Measurements from ENCODE around the gene EGFL6. TPM values are rescaled to one million over a fixed set of nuclear protein-coding genes. Genes with fewer than 3 reads are reported as not detected.

The EGFL6 gene
- total and polyA plus RNA-seq, 2 of the 4 experiments (the other 2 are of a cell fraction), result not detected

DNA sequence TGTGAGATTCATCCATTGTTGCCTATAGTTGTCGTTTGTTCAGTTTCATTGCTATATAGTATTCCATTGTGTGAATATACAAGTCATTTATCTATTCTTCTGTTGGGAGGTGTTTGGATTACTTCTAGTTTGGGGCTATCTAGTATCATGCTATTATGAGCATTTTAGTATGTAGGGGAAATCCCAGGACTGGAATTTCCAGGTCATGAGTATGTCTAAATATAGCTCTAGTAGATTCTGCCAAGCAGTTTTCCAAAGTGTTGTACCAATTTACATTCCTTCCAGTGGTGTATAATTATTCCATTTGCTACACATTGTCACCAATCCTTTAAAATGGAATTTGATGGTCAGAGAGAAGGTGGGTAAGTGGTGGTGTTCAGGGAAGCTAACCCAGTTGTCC, 30.1 kb downstream of the EGFL6 start:
- no peak overlapping the region for H2BK120ac ChIP-seq (ENCODE audit: low read depth, low read length)
- no peak overlapping the region for H4K91ac ChIP-seq (ENCODE audit: insufficient read depth, low read depth, low read length)
- DNase-seq, result no peak
- no peak overlapping the region for H2AK9ac ChIP-seq (replicated peaks; ENCODE audit: low read depth, low read length, poor library complexity)
- H2AK5ac ChIP-seq (ENCODE audit: low read depth, low read length), result no peak overlapping the region
- H3K56ac ChIP-seq (ENCODE audit: extremely low read depth, insufficient read depth, low read length), result no peak overlapping the region
- no peak overlapping the region for H2BK5ac ChIP-seq (ENCODE audit: low read depth, low read length, poor library complexity, severe bottlenecking)
- H3K23ac ChIP-seq (ENCODE audit: low read depth, low read length), result no peak overlapping the region
- H3K4ac ChIP-seq (ENCODE audit: low read depth, low read length), result no peak overlapping the region
- H3K36me3 ChIP-seq (ENCODE audit: control insufficient read depth, insufficient read depth, low read length), result no peaks in the 10 kb centered on the region
- H3K4me2 ChIP-seq (ENCODE audit: low read depth, low read length), result no peak overlapping the region
- no peak overlapping the region for H3K27ac ChIP-seq (ENCODE audit: insufficient read depth, low read length)
- H3K4me3 ChIP-seq (ENCODE audit: insufficient read depth, low read depth, low read length), result no peak overlapping the region
- H3K79me1 ChIP-seq (ENCODE audit: low read depth in 1 of 2, low read length in 2 of 2), result no peaks in the 10 kb centered on the region
- no peaks in the 10 kb centered on the region for H3K9me3 ChIP-seq (ENCODE audit: control insufficient read depth, insufficient read depth, low read length)
- TF ChIP-seq NFE2L2 (IDR thresholded peaks at IDR 0.05; ENCODE audit: low read depth, low read length), result no peak
- TF ChIP-seq MAFK (IDR thresholded peaks at IDR 0.05; ENCODE audit: low read depth, low read length), result no peak
- no peak for TF ChIP-seq CEBPB (IDR thresholded peaks at IDR 0.05; ENCODE audit: low read depth, low read length)
- TF ChIP-seq, protein P1, sequence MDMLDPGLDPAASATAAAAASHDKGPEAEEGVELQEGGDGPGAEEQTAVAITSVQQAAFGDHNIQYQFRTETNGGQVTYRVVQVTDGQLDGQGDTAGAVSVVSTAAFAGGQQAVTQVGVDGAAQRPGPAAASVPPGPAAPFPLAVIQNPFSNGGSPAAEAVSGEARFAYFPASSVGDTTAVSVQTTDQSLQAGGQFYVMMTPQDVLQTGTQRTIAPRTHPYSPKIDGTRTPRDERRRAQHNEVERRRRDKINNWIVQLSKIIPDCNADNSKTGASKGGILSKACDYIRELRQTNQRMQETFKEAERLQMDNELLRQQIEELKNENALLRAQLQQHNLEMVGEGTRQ (IDR thresholded peaks at IDR 0.05; ENCODE audit: low read depth, low read length), result no peak
- TF ChIP-seq RAD21 (IDR thresholded peaks at IDR 0.05; ENCODE audit: low read length), result no peak
- no peak for TF ChIP-seq CHD1 (IDR thresholded peaks at IDR 0.05; ENCODE audit: low read depth, low read length)
- TF ChIP-seq, protein P2, sequence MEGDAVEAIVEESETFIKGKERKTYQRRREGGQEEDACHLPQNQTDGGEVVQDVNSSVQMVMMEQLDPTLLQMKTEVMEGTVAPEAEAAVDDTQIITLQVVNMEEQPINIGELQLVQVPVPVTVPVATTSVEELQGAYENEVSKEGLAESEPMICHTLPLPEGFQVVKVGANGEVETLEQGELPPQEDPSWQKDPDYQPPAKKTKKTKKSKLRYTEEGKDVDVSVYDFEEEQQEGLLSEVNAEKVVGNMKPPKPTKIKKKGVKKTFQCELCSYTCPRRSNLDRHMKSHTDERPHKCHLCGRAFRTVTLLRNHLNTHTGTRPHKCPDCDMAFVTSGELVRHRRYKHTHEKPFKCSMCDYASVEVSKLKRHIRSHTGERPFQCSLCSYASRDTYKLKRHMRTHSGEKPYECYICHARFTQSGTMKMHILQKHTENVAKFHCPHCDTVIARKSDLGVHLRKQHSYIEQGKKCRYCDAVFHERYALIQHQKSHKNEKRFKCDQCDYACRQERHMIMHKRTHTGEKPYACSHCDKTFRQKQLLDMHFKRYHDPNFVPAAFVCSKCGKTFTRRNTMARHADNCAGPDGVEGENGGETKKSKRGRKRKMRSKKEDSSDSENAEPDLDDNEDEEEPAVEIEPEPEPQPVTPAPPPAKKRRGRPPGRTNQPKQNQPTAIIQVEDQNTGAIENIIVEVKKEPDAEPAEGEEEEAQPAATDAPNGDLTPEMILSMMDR (conservative IDR thresholded peaks at IDR 0.05; ENCODE audit: low read depth, low read length), result no peak
- no peak for TF ChIP-seq MXI1 (IDR thresholded peaks at IDR 0.05; ENCODE audit: borderline replicate concordance, low read depth, low read length)
- TF ChIP-seq, protein P3, sequence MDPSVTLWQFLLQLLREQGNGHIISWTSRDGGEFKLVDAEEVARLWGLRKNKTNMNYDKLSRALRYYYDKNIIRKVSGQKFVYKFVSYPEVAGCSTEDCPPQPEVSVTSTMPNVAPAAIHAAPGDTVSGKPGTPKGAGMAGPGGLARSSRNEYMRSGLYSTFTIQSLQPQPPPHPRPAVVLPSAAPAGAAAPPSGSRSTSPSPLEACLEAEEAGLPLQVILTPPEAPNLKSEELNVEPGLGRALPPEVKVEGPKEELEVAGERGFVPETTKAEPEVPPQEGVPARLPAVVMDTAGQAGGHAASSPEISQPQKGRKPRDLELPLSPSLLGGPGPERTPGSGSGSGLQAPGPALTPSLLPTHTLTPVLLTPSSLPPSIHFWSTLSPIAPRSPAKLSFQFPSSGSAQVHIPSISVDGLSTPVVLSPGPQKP (IDR thresholded peaks at IDR 0.05; ENCODE audit: borderline replicate concordance, low read depth, low read length), result no peak
- no peak for TF ChIP-seq RFX5 (IDR thresholded peaks at IDR 0.05; ENCODE audit: low read depth, low read length)
- WGBS, 2 experiments (ENCODE audit: extremely low coverage in 2 of 2, insufficient read length in 1 of 2), result no CpG with 5 or more reads among the region's 1 CpG
- no peak overlapping the region for H2BK20ac ChIP-seq (ENCODE audit: low read depth, low read length)
- no peaks in the 10 kb centered on the region for H3K4me1 ChIP-seq (ENCODE audit: control insufficient read depth, insufficient read depth, low read length)
- no peak overlapping the region for H3K18ac ChIP-seq (ENCODE audit: low read depth, low read length)
- H2BK15ac ChIP-seq (ENCODE audit: low read depth, low read length), result no peak overlapping the region
- H3K9me1 ChIP-seq (ENCODE audit: insufficient read depth, low read length), result no peaks in the 10 kb centered on the region
- in situ Hi-C loops (cut with MboI; ENCODE audit: low sequenced_read_pairs) (no loop called here), intact Hi-C loops (cut with micrococcal nuclease) (no loop called here), dilution Hi-C loops (cut with HindIII; ENCODE audit: low sequenced_read_pairs, unreplicated experiment) (no loop called here)
- no peak for ATAC-seq (ENCODE audit: low read depth)
- H4K8ac ChIP-seq (ENCODE audit: low read depth in 2 of 2, low read length in 2 of 2), result no peak overlapping the region
- ChIA-PET CTCF (interaction anchor here (0.6 to 1.1 kb wide), 4 partner anchors 14 to 107 kb away, joined by 3 to 4 read pairs (median 4); no protein-coding TSS in a partner anchor), POLR2A (ENCODE audit: unreplicated experiment) (no interaction called here)
- no peak overlapping the region for H2AFZ ChIP-seq (replicated peaks; ENCODE audit: low read length, poor library complexity)
- peaks cover 9% of the 10 kb centered on the region for H3K27me3 ChIP-seq (ENCODE audit: control insufficient read depth, insufficient read depth, low read length)
- H4K20me1 ChIP-seq (ENCODE audit: insufficient read depth, low read length), result no peaks in the 10 kb centered on the region
- no peak overlapping the region for H4K5ac ChIP-seq (ENCODE audit: low read depth, low read length)
- H3K9ac ChIP-seq (ENCODE audit: low read depth, low read length), result no peak overlapping the region
- BruUV-seq (replicated peaks), result no TSS peak
- H3K14ac ChIP-seq (replicated peaks; ENCODE audit: low read depth, low read length), result no peak overlapping the region

All from IMR-90 (cell line).